Breast epithelium (tissue), 4 donors: ENCODE measurements around the gene FCN3. TPM values are rescaled to one million over a fixed set of nuclear protein-coding genes. Genes with fewer than 3 reads are reported as not detected.

Source experiments
- DNase-seq, 2 donors: peaks; one replicate each; pipeline ENCODE4 v3.0.0-alpha.2; 2019; ENCODE audit warnings: low spot score in 2 of 2
- H3K27ac ChIP-seq, 2 donors: fragments of 200-600 bp; sonication (generic) in 1 of 2; one replicate each; pipeline ENCODE4 v1.5.1; 2016 to 2019; ENCODE audit warnings: mild to moderate bottlenecking in 1 of 2
- H3K27me3 ChIP-seq, 2 donors: fragments of 200-600 bp; sonication (generic) in 1 of 2; one replicate each; pipeline versions ENCODE4 v1.5.1 to v1.6.0; 2017 to 2019; ENCODE audit warnings: control low read depth in 1 of 2, mild to moderate bottlenecking in 1 of 2
- H3K36me3 ChIP-seq: fragments of 200-600 bp; one replicate; pipeline ENCODE4 v1.5.1; 2019
- H3K4me1 ChIP-seq, 2 donors: fragments of 200-600 bp; sonication (generic); one replicate each; pipeline ENCODE4 v1.5.1; 2016 to 2019; ENCODE audit warnings: control low read depth in 1 of 2
- H3K4me3 ChIP-seq, 3 donors: fragments of 200-600 bp; sonication (generic); 1 replicate in 2 of 3; 2 replicates in 1 of 3; pipeline ENCODE4 v1.5.1; 2016 to 2019; ENCODE audit warnings: mild to moderate bottlenecking in 3 of 3, moderate library complexity in 2 of 3
- H3K9me3 ChIP-seq, 2 donors: fragments of 200-600 bp; sonication (generic) in 1 of 2; one replicate each; pipeline ENCODE4 v1.5.1; 2016 to 2019; ENCODE audit warnings: control low read depth in 1 of 2
- CTCF ChIP-seq, 3 donors: fragments of 450-650 bp; IDR thresholded peaks; one replicate each; pipeline ENCODE4 v1.5.1; 2016 to 2017; ENCODE audit warnings: antibody characterized with exemption in 3 of 3, mild to moderate bottlenecking in 3 of 3, moderate library complexity in 3 of 3
- POLR2A ChIP-seq: fragments of 450-650 bp; IDR thresholded peaks from one replicate; pipeline ENCODE4 v1.6.1; 2016; ENCODE audit warnings: antibody characterized with exemption, mild to moderate bottlenecking, moderate library complexity
- POLR2AphosphoS5 ChIP-seq, 3 donors: sonication (generic); formaldehyde crosslinking; IDR thresholded peaks; one replicate each; pipeline ENCODE4 v1.6.1; 2017; ENCODE audit warnings: antibody characterized with exemption in 3 of 3
- intact Hi-C: fragments of 100-400 bp; cut with DNase I; formaldehyde crosslinking; loops from one replicate; pipeline ENCODE4 v1.15.1; 2023; ENCODE audit warnings: low total_unique reads
- total RNA-seq, 3 donors: library from RNA; depleted of rRNA; stranded (reverse); fragments of >200 nt; gene quantifications; one replicate each; pipeline ENCODE4 v1.1.0, GENCODE V29; 2016

FCN3 gene
- total RNA-seq, 3 donors from 2014 or later = 6.0 to 10.5 (median 7.4) TPM

GRCh38 chr1:27348861-27349783 lies 25.5 kb downstream of the FCN3 start:
- H3K4me1 ChIP-seq = peaks cover 0 to 4% of the 10 kb centered on the region in 2 donors
- H3K9me3 ChIP-seq = no peaks in the 10 kb centered on the region
- peak; percentile 72 for DNase-seq
- TF ChIP-seq POLR2AphosphoS5 (IDR thresholded peaks at IDR 0.05) (no peak), CTCF (IDR thresholded peaks at IDR 0.05) (no peak), POLR2A (no peak)
- intact Hi-C loops = no loop called here
- peak overlapping the region; percentile 30 to 74 (median 68) for H3K4me3 ChIP-seq
- H3K27me3 ChIP-seq = no peaks in the 10 kb centered on the region
- peak overlapping the region; percentile 73 to 75 for H3K27ac ChIP-seq
- no peaks in the 10 kb centered on the region for H3K36me3 ChIP-seq

- TF ChIP-seq POLR2AphosphoS5 (IDR thresholded peaks at IDR 0.05) = no peak
- TF ChIP-seq CTCF (IDR thresholded peaks at IDR 0.05) = no peak
- no peak for TF ChIP-seq POLR2A
- peaks cover 0 to 8% of the 10 kb centered on the region in 2 donors for H3K4me1 ChIP-seq
Observed at GRCh38 chr1:27346991-27347624, 27.5 kb downstream of the FCN3 start.

GRCh38 chr1:27346357-27346756 lies 28.3 kb downstream of the FCN3 start:
- no peak overlapping the region for H3K27ac ChIP-seq
- H3K27me3 ChIP-seq = no peaks in the 10 kb centered on the region
- intact Hi-C loops = no loop called here
- H3K4me3 ChIP-seq = no peak overlapping the region
- no peak for DNase-seq
- no peaks in the 10 kb centered on the region for H3K36me3 ChIP-seq
- peaks cover 3 to 8% of the 10 kb centered on the region in 2 donors for H3K4me1 ChIP-seq
- no peak for TF ChIP-seq POLR2AphosphoS5 (IDR thresholded peaks at IDR 0.05)
- TF ChIP-seq CTCF (IDR thresholded peaks at IDR 0.05) = no peak
- no peak for TF ChIP-seq POLR2A
- no peaks in the 10 kb centered on the region for H3K9me3 ChIP-seq

More at GRCh38 chr1:27346991-27347624, 27.5 kb downstream of the FCN3 start:
- Histone ChIP-seq H3K36me3 (no peaks in the 10 kb centered on the region), H3K4me3 (no peak overlapping the region), H3K27me3 (no peaks in the 10 kb centered on the region), H3K27ac (no peak overlapping the region), H3K9me3 (no peaks in the 10 kb centered on the region)
- DNase-seq = no peak
- intact Hi-C loops = no loop called here

GRCh38 chr1:27345272-27345671 lies 29.4 kb downstream of the FCN3 start:
- DNase-seq = no peak
- Histone ChIP-seq H3K27me3 (no peaks in the 10 kb centered on the region), H3K36me3 (no peaks in the 10 kb centered on the region), H3K27ac (no peak overlapping the region), H3K4me3 (no peak overlapping the region), H3K4me1 (peaks cover 3 to 6% of the 10 kb centered on the region in 2 donors), H3K9me3 (no peaks in the 10 kb centered on the region)
- intact Hi-C loops = no loop called here
- TF ChIP-seq POLR2A = no peak
- TF ChIP-seq POLR2AphosphoS5 (IDR thresholded peaks at IDR 0.05) = no peak
- no peak for TF ChIP-seq CTCF (IDR thresholded peaks at IDR 0.05)

GRCh38 chr1:27343639-27344025 lies 31.0 kb downstream of the FCN3 start:
- DNase-seq = peak in 1 of 2 donors; percentile 47
- peaks cover 3 to 4% of the 10 kb centered on the region in 2 donors for H3K4me1 ChIP-seq
- H3K4me3 ChIP-seq = peak overlapping the region in 2 of 3 donors; percentile 60 to 70
- H3K9me3 ChIP-seq = no peaks in the 10 kb centered on the region
- no peaks in the 10 kb centered on the region for H3K36me3 ChIP-seq
- peak overlapping the region; percentile 87 to 89 for H3K27ac ChIP-seq
- intact Hi-C loops = no loop called here
- H3K27me3 ChIP-seq = no peaks in the 10 kb centered on the region
- TF ChIP-seq POLR2A (no peak), CTCF (IDR thresholded peaks at IDR 0.05) (no peak), POLR2AphosphoS5 (IDR thresholded peaks at IDR 0.05) (no peak)
